IPS-18c (cell line): ENCODE measurements around the gene S100A16.
"Not testable (repeated sequence)": the region's sequence is repeated elsewhere in the genome, so short reads cannot be mapped to it uniquely, and the experiment has no call there.

Experiments used
- H3K4me3 ChIP-seq: 2 replicates; pipeline ENCODE4 v1.7.0; 2013; ENCODE audit warnings: low read depth, mild to moderate bottlenecking, low read length, moderate library complexity; ENCODE audit not compliant: insufficient read depth
- H3K9me3 ChIP-seq: one replicate; pipeline ENCODE4 v1.6.1; 2013; ENCODE audit warnings: mild to moderate bottlenecking, low read length, moderate library complexity; ENCODE audit not compliant: control insufficient read depth, insufficient read depth

Gene S100A16

GRCh38 chr1:153608742-153609584 is 4.0 kb downstream of the S100A16 start:
- Histone ChIP-seq H3K9me3 (no peaks in the 10 kb centered on the region), H3K4me3 (peak overlapping the region; percentile 28; the same call in 1 of the 2 replicates)

- no peak overlapping the region for H3K4me3 ChIP-seq
- H3K9me3 ChIP-seq = no peaks in the 10 kb centered on the region
These were observed 4.8 kb downstream of the S100A16 start for GRCh38 chr1:153608089-153608682.

DNA sequence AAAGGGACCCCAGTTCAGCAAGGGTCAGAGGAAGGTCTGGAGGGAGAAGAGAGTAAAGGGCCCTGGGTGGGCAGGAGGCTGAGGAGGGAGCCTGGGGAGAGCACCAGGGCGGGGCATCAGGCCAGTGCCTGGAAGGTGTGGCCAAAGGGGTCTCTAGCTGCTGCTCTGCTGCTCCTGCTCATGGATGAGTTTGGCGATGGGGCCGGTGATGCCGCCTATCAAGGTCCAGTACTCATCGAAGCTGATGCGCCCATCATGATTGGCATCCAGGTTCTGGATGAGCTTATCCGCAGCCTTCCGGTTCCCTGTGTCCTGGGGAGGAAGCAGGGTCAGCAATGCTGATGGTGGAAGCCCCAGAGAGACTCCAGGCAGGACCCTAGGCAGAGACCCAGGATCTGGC is 5.6 kb downstream of the S100A16 start:
- H3K9me3 ChIP-seq = no peaks in the 10 kb centered on the region
- no peak overlapping the region for H3K4me3 ChIP-seq

DNA sequence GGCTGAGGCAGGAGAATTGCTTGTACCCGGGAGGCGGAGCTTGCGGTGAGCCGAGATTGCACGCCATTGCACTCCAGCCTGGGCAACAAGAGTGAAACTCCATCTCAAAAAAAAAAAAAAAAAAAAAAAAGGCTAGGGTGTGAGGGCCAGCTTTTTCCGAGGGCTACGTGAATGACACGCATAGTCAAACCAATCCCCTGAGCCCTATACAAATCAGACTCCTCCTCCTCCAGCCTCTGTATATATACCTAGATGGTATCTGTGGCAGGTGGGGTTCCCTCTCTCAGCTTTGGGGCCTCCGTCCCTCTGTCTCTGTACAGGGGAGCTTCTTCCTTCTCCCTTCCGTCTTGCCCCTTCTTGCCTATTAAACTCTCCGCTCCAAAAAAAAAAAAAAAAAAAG is 6.7 kb downstream of the S100A16 start:
- Histone ChIP-seq H3K9me3 (no peaks in the 10 kb centered on the region), H3K4me3 (no peak overlapping the region)

DNA sequence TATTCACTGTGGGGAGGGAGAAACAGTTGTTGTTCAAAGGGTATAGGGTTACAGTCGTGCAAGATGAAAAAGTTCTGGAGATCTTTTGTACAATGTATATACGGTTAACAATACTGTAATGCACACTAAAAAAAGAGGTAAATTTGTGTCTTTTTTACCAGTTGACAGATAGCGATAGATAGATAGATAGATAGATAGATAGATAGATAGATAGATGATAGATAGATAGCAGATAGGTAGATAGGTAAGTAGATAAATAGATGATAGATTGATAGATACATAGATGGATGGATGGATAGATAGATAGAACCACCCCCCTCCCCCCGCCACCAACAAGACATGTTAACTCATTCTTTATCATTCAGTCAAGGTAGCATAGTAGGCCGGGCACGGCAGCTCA is 10.2 kb downstream of the S100A16 start:
- no peaks in the 10 kb centered on the region for H3K9me3 ChIP-seq
- H3K4me3 ChIP-seq = no peak overlapping the region

GRCh38 chr1:153599847-153600246 is 13.1 kb downstream of the S100A16 start:
- no peaks in the 10 kb centered on the region for H3K9me3 ChIP-seq
- H3K4me3 ChIP-seq = no peak overlapping the region

DNA sequence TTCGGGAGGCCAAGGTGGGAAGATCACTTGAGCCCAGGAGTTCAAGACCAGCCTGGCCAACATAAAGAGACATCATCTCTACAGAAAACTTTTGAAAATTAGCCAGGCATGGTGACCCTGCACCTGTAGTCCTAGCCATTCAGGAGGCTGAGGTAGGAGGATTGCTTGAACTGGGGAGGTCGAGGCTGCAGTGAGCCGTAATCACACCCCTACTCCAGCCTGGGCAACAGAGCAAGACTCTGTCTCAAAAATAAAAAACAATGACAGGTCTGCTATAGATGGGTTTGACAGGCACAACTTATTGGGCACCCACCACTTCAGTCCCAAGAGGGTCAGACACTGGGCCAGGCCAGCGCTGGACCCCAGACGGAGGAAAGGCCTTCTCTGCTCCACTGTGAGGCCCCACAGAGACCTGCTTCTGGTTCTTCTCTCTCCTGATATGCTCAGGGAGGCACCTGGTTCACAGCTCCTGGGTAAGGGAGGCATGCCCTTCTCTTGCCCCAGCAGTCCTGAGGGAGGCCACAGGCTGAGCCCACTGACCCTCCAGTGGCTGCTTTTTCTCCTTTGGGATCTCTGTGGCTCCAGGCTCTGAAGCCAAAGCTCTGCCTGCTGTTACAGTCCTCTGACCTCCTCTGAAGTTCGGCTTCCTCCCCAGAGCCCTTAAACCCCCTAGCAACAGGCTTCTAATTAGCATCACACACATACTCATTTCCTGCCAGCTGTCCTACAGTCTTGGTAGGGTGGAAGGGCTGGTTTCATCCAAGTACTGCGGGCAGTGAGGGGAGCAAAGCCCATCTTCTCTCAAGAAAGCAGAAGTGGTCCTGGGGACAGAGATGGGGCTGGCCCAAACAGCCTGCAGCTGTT is 14.4 kb downstream of the S100A16 start:
- H3K9me3 ChIP-seq = no peaks in the 10 kb centered on the region
- 0 out of 2 replicates have a peak overlapping the region, but pooled peaks have one; percentile 2 for H3K4me3 ChIP-seq

- H3K9me3 ChIP-seq = no peaks in the 10 kb centered on the region
- H3K4me3 ChIP-seq = no peak overlapping the region
These were observed 15.7 kb downstream of the S100A16 start for GRCh38 chr1:153597206-153597605.

DNA sequence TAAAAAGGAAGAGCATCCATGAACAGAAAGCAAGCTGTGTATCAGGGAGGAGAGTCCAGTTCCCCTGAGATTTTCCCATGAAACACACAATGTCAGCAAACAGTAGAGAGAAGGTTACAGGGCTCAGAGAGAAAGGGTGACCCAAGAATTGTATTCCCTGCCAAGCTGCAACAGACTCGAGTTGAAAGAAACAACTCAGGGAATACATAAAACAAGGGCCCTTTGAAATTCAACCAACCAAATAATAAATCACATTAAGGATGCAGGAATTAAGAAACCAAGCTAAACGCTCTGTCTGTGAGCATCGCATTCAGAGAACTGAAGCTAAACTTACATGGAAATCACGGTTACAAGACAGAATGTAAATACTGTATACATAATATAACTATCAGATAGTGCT is 20.2 kb downstream of the S100A16 start:
- Histone ChIP-seq H3K9me3 (no peaks in the 10 kb centered on the region), H3K4me3 (no peak overlapping the region)

DNA sequence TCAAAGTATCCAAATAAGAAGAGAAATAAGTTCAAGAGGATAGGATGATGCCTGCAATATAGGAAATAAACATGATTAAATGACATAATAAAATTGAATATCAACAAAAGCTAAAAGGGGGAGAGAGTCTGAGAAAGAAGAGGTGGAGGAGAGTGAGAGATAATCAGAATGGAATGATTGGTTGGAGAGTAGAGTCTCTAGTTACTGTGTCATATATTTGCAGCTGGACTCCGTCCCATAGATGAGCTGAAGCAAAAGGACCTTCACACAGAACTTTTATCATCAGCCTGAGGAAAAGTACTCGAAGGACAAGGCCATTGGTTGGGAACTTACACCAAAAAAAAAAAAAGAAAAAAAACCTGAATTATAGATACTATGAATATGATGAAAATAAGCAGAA is 24.5 kb downstream of the S100A16 start:
- Histone ChIP-seq H3K9me3 (no peaks in the 10 kb centered on the region), H3K4me3 (no peak overlapping the region)

DNA sequence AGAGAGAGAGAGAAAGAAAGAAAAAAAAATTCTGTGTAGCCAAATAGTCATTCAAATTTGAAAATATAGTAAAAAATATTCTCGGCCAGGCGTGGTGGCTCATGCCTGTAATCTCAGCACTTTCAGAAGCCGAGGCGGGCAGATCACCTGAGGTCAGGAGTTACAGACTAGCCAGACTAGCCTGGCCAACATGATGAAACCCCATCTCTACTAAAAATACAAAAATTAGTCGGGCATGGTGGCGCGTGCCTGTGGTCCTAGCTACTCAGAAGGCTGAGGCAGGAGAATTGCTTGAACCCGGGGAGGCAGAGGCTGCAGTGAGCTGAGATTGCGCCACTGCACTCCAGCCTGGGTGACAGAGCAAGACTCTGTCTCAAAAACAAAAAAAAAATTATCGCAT is 24.9 kb downstream of the S100A16 start:
- H3K4me3 ChIP-seq = not testable (repeated sequence)

DNA sequence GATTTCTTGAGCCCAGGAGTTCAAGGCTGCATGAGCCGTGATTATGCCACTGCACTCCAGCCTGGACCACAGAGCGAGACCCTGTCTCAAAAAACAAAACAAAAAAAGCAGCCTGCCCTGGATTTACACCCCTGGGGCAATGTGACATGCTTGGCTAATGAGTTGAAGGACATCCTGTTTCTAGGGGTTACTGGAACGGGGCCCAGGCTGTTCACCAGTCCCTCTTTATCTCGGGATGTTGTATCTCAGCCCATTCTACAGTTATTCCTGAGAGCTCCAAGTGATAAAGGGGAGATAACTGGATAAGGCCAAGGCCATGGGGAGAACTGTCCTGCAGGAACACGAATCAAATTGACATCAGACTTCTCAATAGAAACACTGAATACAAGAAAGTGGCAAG is 25.6 kb downstream of the S100A16 start:
- no peak overlapping the region for H3K4me3 ChIP-seq
- H3K9me3 ChIP-seq = no peaks in the 10 kb centered on the region

More for the DNA sequence above, 24.9 kb downstream of the S100A16 start:
- H3K9me3 ChIP-seq = not testable (repeated sequence)

- H3K9me3 ChIP-seq = no peaks in the 10 kb centered on the region
These were observed 26.6 kb downstream of the S100A16 start for GRCh38 chr1:153586347-153586746.

GRCh38 chr1:153585006-153585405 is 27.9 kb downstream of the S100A16 start:
- no peaks in the 10 kb centered on the region for H3K9me3 ChIP-seq
- H3K4me3 ChIP-seq = no peak overlapping the region

More at GRCh38 chr1:153586347-153586746, 26.6 kb downstream of the S100A16 start:
- H3K4me3 ChIP-seq = no peak overlapping the region

GRCh38 chr1:153583976-153584375 is 29.0 kb downstream of the S100A16 start:
- no peak overlapping the region for H3K4me3 ChIP-seq
- H3K9me3 ChIP-seq = no peaks in the 10 kb centered on the region

- H3K4me3 ChIP-seq, H3K9me3 ChIP-seq: not testable (repeated sequence)
These were observed 29.4 kb downstream of the S100A16 start for GRCh38 chr1:153583514-153583913.

GRCh38 chr1:153582836-153583235 is 30.1 kb downstream of the S100A16 start:
- not testable (repeated sequence) for H3K4me3 ChIP-seq, H3K9me3 ChIP-seq

DNA sequence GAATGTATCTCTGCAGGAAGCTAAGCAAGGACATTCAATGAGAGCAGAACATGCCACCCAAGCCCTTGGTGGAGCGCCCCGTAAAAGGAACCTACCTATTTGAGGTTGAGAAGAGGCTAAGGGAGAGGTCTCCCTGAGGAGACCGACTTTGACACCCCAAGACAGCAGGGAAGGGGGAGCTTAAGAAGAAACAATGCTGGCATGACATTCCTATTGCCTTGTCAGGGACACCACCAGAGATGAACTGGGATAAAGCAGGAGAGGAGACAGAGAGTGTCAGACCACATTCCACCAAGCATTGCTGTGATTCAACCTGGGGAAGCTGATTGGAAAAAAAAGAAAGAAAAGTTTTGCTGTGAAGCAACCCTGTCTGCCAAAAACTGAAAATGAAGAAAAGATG is 34.0 kb downstream of the S100A16 start:
- H3K9me3 ChIP-seq = peaks cover 2% of the 10 kb centered on the region
- H3K4me3 ChIP-seq = no peak overlapping the region
